ENCODE measurements around the gene RXFP2. TPM values are rescaled to one million over a fixed set of nuclear protein-coding genes. Genes with fewer than 3 reads are reported as not detected.

RXFP2 gene
- polyA plus RNA-seq, 1 donor (not counting 4 experiments of a cell fraction or from before 2014, with no cell fraction given): not detected

- no peaks in the 10 kb centered on the region for H4K20me1 ChIP-seq (ENCODE audit: control insufficient read depth, extremely low read depth, insufficient read depth, low read length)
- H2AFZ ChIP-seq (ENCODE audit: control insufficient read depth, low read length): no peak overlapping the region
- H3K79me2 ChIP-seq (ENCODE audit: control insufficient read depth, insufficient read depth, low read length): no peaks in the 10 kb centered on the region
- H3K4me1 ChIP-seq (ENCODE audit: control insufficient read depth, extremely low read depth, insufficient read depth, low read length): no peaks in the 10 kb centered on the region
- FAIRE-seq (no peak), DNase-seq (ENCODE audit: low read depth, low spot score) (no peak)
- no peaks in the 10 kb centered on the region for H3K9me1 ChIP-seq (ENCODE audit: control insufficient read depth, extremely low read depth, insufficient read depth, low read length)
- no peaks in the 10 kb centered on the region for H3K36me3 ChIP-seq (ENCODE audit: control insufficient read depth in 2 of 2, extremely low read depth in 1 of 2, insufficient read depth in 2 of 2, low read length in 2 of 2)
- no peak overlapping the region for H3K27ac ChIP-seq (ENCODE audit: control insufficient read depth, insufficient read depth, low read length)
- dilution Hi-C loops (cut with MboI; ENCODE audit: extremely low pct_ligation_motif_present, low sequenced_read_pairs): no loop called here
- H3K27me3 ChIP-seq (ENCODE audit: control insufficient read depth, extremely low read depth, insufficient read depth, low read length): no peaks in the 10 kb centered on the region
- no peak overlapping the region for H3K9ac ChIP-seq (ENCODE audit: control insufficient read depth, extremely low read depth, insufficient read depth, low read length)
- no peaks in the 10 kb centered on the region for H3K9me3 ChIP-seq (ENCODE audit: control insufficient read depth, low read depth, low read length)
- no peak overlapping the region for H3K4me2 ChIP-seq (ENCODE audit: control insufficient read depth, extremely low read depth, insufficient read depth, low read depth, low read length)
- H3K4me3 ChIP-seq (ENCODE audit: control insufficient read depth in 2 of 3, extremely low read depth in 1 of 3, insufficient read depth in 2 of 3, low read depth in 1 of 3, low read length in 3 of 3): no peak overlapping the region
- no peak for TF ChIP-seq EZH2 (IDR thresholded peaks at IDR 0.05; ENCODE audit: low read length)
- no peak for TF ChIP-seq CTCF (optimal IDR thresholded peaks at IDR 0.05 in 1 of 3, IDR thresholded peaks at IDR 0.05 in 1 of 3, conservative IDR thresholded peaks at IDR 0.05 in 1 of 3; ENCODE audit: extremely low read depth in 1 of 3, insufficient read depth in 2 of 3, low read length in 3 of 3)
Observed at GRCh38 chr13:31764556-31764955, 25.2 kb downstream of the RXFP2 start.

DNA sequence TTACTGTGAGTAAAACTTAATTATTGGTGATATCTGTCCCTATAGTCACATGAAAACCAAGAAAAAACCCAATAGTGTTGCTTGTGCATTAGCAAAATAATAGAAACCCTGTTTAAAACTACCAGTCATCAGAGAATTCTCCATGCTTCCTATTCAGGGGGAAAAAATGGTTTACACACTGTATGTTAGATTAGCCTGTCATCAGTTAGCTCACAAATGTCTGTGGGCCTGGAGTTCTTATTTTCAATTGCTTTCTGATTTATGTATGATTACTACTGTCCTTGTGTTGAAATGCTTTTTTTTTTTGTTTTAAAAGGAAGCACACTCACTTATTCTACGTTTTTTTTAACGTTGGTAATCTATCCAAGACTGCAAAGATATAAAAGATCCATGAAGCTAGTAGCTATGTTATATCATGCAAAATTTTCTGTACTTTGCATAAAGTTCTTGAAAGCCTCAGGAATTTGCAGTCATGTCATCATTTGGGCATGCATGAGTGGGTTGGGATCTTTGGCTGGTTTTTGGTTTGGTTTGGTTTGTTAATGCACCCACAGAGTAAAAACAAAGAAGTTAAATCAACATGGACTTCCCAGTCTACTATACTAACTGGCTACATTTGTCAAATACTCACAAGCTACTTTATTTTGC is 25.9 kb downstream of the RXFP2 start:
- no peak overlapping the region for H2AFZ ChIP-seq (ENCODE audit: control insufficient read depth, low read length)
- TF ChIP-seq EZH2 (IDR thresholded peaks at IDR 0.05; ENCODE audit: low read length) (no peak), CTCF (optimal IDR thresholded peaks at IDR 0.05 in 1 of 3, IDR thresholded peaks at IDR 0.05 in 1 of 3, conservative IDR thresholded peaks at IDR 0.05 in 1 of 3; ENCODE audit: extremely low read depth in 1 of 3, insufficient read depth in 2 of 3, low read length in 3 of 3) (no peak)
- DNase-seq (ENCODE audit: low read depth, low spot score) (no peak), FAIRE-seq (no peak)
- H4K20me1 ChIP-seq (ENCODE audit: control insufficient read depth, extremely low read depth, insufficient read depth, low read length): no peaks in the 10 kb centered on the region
- H3K9ac ChIP-seq (ENCODE audit: control insufficient read depth, extremely low read depth, insufficient read depth, low read length): no peak overlapping the region
- no peaks in the 10 kb centered on the region for H3K27me3 ChIP-seq (ENCODE audit: control insufficient read depth, extremely low read depth, insufficient read depth, low read length)
- no peaks in the 10 kb centered on the region for H3K4me1 ChIP-seq (ENCODE audit: control insufficient read depth, extremely low read depth, insufficient read depth, low read length)
- no peaks in the 10 kb centered on the region for H3K79me2 ChIP-seq (ENCODE audit: control insufficient read depth, insufficient read depth, low read length)
- H3K9me3 ChIP-seq (ENCODE audit: control insufficient read depth, low read depth, low read length): no peaks in the 10 kb centered on the region
- dilution Hi-C loops (cut with MboI; ENCODE audit: extremely low pct_ligation_motif_present, low sequenced_read_pairs): no loop called here
- no peak overlapping the region for H3K27ac ChIP-seq (ENCODE audit: control insufficient read depth, insufficient read depth, low read length)
- H3K36me3 ChIP-seq (ENCODE audit: control insufficient read depth in 2 of 2, extremely low read depth in 1 of 2, insufficient read depth in 2 of 2, low read length in 2 of 2): no peaks in the 10 kb centered on the region
- no peak overlapping the region for H3K4me2 ChIP-seq (ENCODE audit: control insufficient read depth, extremely low read depth, insufficient read depth, low read depth, low read length)
- no peak overlapping the region for H3K4me3 ChIP-seq (ENCODE audit: control insufficient read depth in 2 of 3, extremely low read depth in 1 of 3, insufficient read depth in 2 of 3, low read depth in 1 of 3, low read length in 3 of 3)
- H3K9me1 ChIP-seq (ENCODE audit: control insufficient read depth, extremely low read depth, insufficient read depth, low read length): no peaks in the 10 kb centered on the region

Data from keratinocyte (primary cell).